Neural cell (in vitro differentiated cells): ENCODE results near the gene SPATA6L. TPM values are rescaled to one million over a fixed set of nuclear protein-coding genes. Genes with fewer than 3 reads are reported as not detected.
"Not testable (repeated sequence)": the region's sequence is repeated elsewhere in the genome, so short reads cannot be mapped to it uniquely, and the experiment has no call there.

ENCODE experiments used
- H2AFZ ChIP-seq: fragments of 200-600, 300-800 bp; sonication (generic), shearing (Covaris generic); 2 replicates; pipeline ENCODE4 v1.6.0; 2014; ENCODE audit warnings: low read depth, mild to moderate bottlenecking, antibody characterized with exemption, low read length, moderate library complexity
- H3F3A ChIP-seq: fragments of 200-600 bp; shearing (Covaris generic); 2 replicates; pipeline ENCODE4 v1.6.1; 2016; ENCODE audit warnings: mild to moderate bottlenecking, moderate library complexity, mixed read lengths, antibody characterized with exemption, low read length; ENCODE audit not compliant: insufficient read depth, poor library complexity, severe bottlenecking
- H3K27ac ChIP-seq: fragments of 200-600, 300-800 bp; sonication (generic), shearing (Covaris generic); 2 replicates; pipeline ENCODE4 v1.5.1; 2014; ENCODE audit warnings: mild to moderate bottlenecking, low read length, moderate library complexity
- H3K27me3 ChIP-seq: fragments of 300-800, 200-600 bp; sonication (generic), shearing (Covaris generic); 2 replicates; pipeline ENCODE4 v1.6.0; 2014; ENCODE audit warnings: mild to moderate bottlenecking, low read depth, low read length, moderate library complexity; ENCODE audit not compliant: insufficient read depth
- H3K36me3 ChIP-seq: fragments of 300-800, 200-600 bp; sonication (generic), shearing (Covaris generic); 2 replicates; pipeline ENCODE4 v1.5.1; 2014; ENCODE audit warnings: mild to moderate bottlenecking, antibody characterized with exemption, low read length, moderate library complexity; ENCODE audit not compliant: insufficient read depth
- H3K4me2 ChIP-seq: fragments of 300-800, 200-600 bp; sonication (generic), shearing (Covaris generic); 2 replicates; pipeline ENCODE4 v1.6.0; 2014; ENCODE audit warnings: mild to moderate bottlenecking, low read length
- H3K4me3 ChIP-seq: fragments of 300-800, 200-600 bp; sonication (generic), shearing (Covaris generic); 2 replicates; pipeline ENCODE4 v1.5.1; 2014; ENCODE audit warnings: mild to moderate bottlenecking, low read length, moderate library complexity
- H3K79me2 ChIP-seq: fragments of 200-600 bp; shearing (Covaris generic); replicated peaks from 2 replicates; pipeline ENCODE4 v1.6.0; 2014; ENCODE audit warnings: mild to moderate bottlenecking, low read length, moderate library complexity; ENCODE audit not compliant: insufficient read depth
- H3K9ac ChIP-seq: fragments of 300-800, 200-600 bp; sonication (generic), shearing (Covaris generic); 2 replicates; pipeline ENCODE4 v1.6.1; 2016; ENCODE audit warnings: mild to moderate bottlenecking, low read length, mixed read lengths
- H3K9me2 ChIP-seq: fragments of 200-600 bp; shearing (Covaris generic); 2 replicates; pipeline ENCODE4 v1.6.1; 2016; ENCODE audit warnings: mild to moderate bottlenecking, low read length, mixed read lengths; ENCODE audit not compliant: insufficient read depth
- H3K9me3 ChIP-seq: fragments of 200-600, 300-800 bp; sonication (generic), shearing (Covaris generic); 2 replicates; pipeline ENCODE4 v1.6.1; 2016; ENCODE audit warnings: mild to moderate bottlenecking, mixed run types, low read length, moderate library complexity, mixed read lengths
- H4K20me1 ChIP-seq: fragments of 200-600 bp; shearing (Covaris generic); 2 replicates; pipeline ENCODE4 v1.6.1; 2016; ENCODE audit warnings: mild to moderate bottlenecking, mixed run types; ENCODE audit not compliant: insufficient read depth
- EP300 ChIP-seq: fragments of 450-650 bp; conservative IDR thresholded peaks from 2 replicates; pipeline ENCODE4 v1.6.1; 2014; ENCODE audit warnings: antibody characterized with exemption, mild to moderate bottlenecking, moderate library complexity; ENCODE audit not compliant: poor library complexity, severe bottlenecking
- EZH2 ChIP-seq: fragments of 200-600, 300-800 bp; shearing (Covaris generic), sonication (generic); IDR thresholded peaks from 2 replicates; pipeline ENCODE4 v1.6.1; 2014; ENCODE audit warnings: antibody characterized with exemption, low read length, borderline replicate concordance, mild to moderate bottlenecking; ENCODE audit not compliant: insufficient read depth, poor library complexity, severe bottlenecking
- MXI1 ChIP-seq: fragments of 450-650 bp; conservative IDR thresholded peaks from 2 replicates; pipeline ENCODE4 v1.6.1; 2014; ENCODE audit warnings: antibody characterized with exemption, mild to moderate bottlenecking; ENCODE audit not compliant: poor library complexity, severe bottlenecking
- POLR2AphosphoS5 ChIP-seq: IDR thresholded peaks from 2 replicates; pipeline ENCODE4 v1.6.1; 2012
- RAD21 ChIP-seq: fragments of 450-650 bp; conservative IDR thresholded peaks from 2 replicates; pipeline ENCODE4 v1.6.1; 2014; ENCODE audit warnings: antibody characterized with exemption, mild to moderate bottlenecking, moderate library complexity
- SMC3 ChIP-seq: fragments of 450-650 bp; conservative IDR thresholded peaks from 2 replicates; pipeline ENCODE4 v1.6.1; 2014; ENCODE audit warnings: antibody characterized with exemption, mild to moderate bottlenecking, moderate library complexity; ENCODE audit not compliant: poor library complexity
- TAF1 ChIP-seq: IDR thresholded peaks from 2 replicates; pipeline ENCODE4 v1.6.1; 2012; ENCODE audit warnings: low read depth
- polyA plus RNA-seq: library from polyadenylated mRNA; depleted of rRNA; stranded (reverse); fragments of >200 nt; gene quantifications from 2 replicates; pipeline ENCODE4 v1.2.3, GENCODE V29; 2014
- TF ChIP-seq, protein P1 (sequence below): IDR thresholded peaks from 2 replicates; pipeline ENCODE4 v1.6.1; 2012; ENCODE audit warnings: borderline replicate concordance
- TF ChIP-seq, protein P2 (sequence below): fragments of 450-650 bp; IDR thresholded peaks from 2 replicates; pipeline ENCODE4 v1.5.1; 2014; ENCODE audit warnings: antibody characterized with exemption, mild to moderate bottlenecking, moderate library complexity; ENCODE audit not compliant: poor library complexity, severe bottlenecking

The SPATA6L gene
- polyA plus RNA-seq, 1 donor from 2014 or later = 0.89 TPM

DNA sequence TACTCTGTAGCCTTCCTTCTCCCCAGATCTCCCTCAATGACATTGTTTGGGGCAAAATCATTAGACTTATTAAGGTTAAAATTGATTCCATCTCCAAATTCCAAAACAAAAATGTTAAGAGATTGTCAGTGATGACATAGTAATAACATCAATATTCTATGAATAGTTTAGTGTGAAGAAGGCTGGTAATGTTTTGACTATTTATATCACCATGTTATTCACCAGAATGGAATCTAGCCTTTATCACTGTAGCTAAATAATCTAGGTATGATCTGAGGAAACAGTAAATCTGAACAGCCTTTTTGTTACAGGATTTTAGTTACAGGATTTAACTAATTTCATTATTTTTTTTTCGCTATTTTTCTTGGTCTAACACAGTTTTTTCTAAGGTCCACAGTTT, 5.1 kb downstream of the SPATA6L start:
- no peaks in the 10 kb centered on the region for H3F3A ChIP-seq
- no peaks in the 10 kb centered on the region for H4K20me1 ChIP-seq
- no peaks in the 10 kb centered on the region for H3K36me3 ChIP-seq
- no peaks in the 10 kb centered on the region for H3K79me2 ChIP-seq
- H3K27ac ChIP-seq = no peak overlapping the region
- TF ChIP-seq SMC3 (no peak), POLR2AphosphoS5 (no peak), RAD21 (no peak), TAF1 (no peak), EZH2 (no peak), MXI1 (no peak), EP300 (no peak)
- TF ChIP-seq, protein P1, sequence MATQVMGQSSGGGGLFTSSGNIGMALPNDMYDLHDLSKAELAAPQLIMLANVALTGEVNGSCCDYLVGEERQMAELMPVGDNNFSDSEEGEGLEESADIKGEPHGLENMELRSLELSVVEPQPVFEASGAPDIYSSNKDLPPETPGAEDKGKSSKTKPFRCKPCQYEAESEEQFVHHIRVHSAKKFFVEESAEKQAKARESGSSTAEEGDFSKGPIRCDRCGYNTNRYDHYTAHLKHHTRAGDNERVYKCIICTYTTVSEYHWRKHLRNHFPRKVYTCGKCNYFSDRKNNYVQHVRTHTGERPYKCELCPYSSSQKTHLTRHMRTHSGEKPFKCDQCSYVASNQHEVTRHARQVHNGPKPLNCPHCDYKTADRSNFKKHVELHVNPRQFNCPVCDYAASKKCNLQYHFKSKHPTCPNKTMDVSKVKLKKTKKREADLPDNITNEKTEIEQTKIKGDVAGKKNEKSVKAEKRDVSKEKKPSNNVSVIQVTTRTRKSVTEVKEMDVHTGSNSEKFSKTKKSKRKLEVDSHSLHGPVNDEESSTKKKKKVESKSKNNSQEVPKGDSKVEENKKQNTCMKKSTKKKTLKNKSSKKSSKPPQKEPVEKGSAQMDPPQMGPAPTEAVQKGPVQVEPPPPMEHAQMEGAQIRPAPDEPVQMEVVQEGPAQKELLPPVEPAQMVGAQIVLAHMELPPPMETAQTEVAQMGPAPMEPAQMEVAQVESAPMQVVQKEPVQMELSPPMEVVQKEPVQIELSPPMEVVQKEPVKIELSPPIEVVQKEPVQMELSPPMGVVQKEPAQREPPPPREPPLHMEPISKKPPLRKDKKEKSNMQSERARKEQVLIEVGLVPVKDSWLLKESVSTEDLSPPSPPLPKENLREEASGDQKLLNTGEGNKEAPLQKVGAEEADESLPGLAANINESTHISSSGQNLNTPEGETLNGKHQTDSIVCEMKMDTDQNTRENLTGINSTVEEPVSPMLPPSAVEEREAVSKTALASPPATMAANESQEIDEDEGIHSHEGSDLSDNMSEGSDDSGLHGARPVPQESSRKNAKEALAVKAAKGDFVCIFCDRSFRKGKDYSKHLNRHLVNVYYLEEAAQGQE = no peak
- TF ChIP-seq, protein P2, sequence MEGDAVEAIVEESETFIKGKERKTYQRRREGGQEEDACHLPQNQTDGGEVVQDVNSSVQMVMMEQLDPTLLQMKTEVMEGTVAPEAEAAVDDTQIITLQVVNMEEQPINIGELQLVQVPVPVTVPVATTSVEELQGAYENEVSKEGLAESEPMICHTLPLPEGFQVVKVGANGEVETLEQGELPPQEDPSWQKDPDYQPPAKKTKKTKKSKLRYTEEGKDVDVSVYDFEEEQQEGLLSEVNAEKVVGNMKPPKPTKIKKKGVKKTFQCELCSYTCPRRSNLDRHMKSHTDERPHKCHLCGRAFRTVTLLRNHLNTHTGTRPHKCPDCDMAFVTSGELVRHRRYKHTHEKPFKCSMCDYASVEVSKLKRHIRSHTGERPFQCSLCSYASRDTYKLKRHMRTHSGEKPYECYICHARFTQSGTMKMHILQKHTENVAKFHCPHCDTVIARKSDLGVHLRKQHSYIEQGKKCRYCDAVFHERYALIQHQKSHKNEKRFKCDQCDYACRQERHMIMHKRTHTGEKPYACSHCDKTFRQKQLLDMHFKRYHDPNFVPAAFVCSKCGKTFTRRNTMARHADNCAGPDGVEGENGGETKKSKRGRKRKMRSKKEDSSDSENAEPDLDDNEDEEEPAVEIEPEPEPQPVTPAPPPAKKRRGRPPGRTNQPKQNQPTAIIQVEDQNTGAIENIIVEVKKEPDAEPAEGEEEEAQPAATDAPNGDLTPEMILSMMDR = no peak
- no peaks in the 10 kb centered on the region for H3K9me3 ChIP-seq
- H2AFZ ChIP-seq = no peak overlapping the region
- H3K4me3 ChIP-seq = peak overlapping the region; percentile 98
- H3K27me3 ChIP-seq = no peaks in the 10 kb centered on the region
- H3K4me2 ChIP-seq = peak overlapping the region; percentile 66
- H3K9ac ChIP-seq = no peak overlapping the region
- H3K9me2 ChIP-seq = no peaks in the 10 kb centered on the region

DNA sequence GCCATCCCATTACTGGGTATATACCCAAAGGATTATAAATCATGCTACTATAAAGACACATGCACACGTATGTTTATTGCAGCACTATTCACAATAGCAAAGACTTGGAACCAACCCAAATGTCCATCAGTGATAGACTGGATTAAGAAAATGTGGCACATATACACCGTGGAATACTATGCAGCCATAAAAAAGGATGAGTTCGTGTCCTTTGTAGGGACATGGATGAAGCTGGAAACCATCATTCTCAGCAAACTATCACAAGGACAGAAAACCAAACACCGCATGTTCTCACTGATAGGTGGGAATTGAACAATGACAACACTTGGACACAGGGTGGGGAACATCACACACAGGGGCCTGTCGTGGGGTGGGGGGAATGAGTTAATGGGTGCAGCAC, 5.6 kb downstream of the SPATA6L start:
- H3F3A ChIP-seq, H2AFZ ChIP-seq, H3K36me3 ChIP-seq, H3K9me3 ChIP-seq, H4K20me1 ChIP-seq, H3K79me2 ChIP-seq, H3K9me2 ChIP-seq, H3K4me2 ChIP-seq, H3K27ac ChIP-seq, H3K4me3 ChIP-seq, H3K9ac ChIP-seq, H3K27me3 ChIP-seq: not testable (repeated sequence)
